ENCODE results near the gene SRSF10.
"Not testable (repeated sequence)": the region's sequence is repeated elsewhere in the genome, so short reads cannot be mapped to it uniquely, and the experiment has no call there.

GRCh38 chr1:23987038-23987437 lies 6.9 kb upstream of the SRSF10 start:
- TF ChIP-seq EZH2 (IDR thresholded peaks at IDR 0.05; ENCODE audit: insufficient read depth, poor library complexity, severe bottlenecking); EZH2phosphoT487 (IDR thresholded peaks at IDR 0.05; ENCODE audit: insufficient read depth, low read depth): not testable (repeated sequence)

Data from GM23248 (cell line).